NCI-H1930 (cell line): ENCODE measurements around the gene RGL1.

Experiments
- DNase-seq, 2 experiments: peaks; one replicate each; lab custom pipeline; 2025; lab: John Stamatoyannopoulos, UW

Gene RGL1

GRCh38 chr1:183957216-183957830 lies 152.4 kb downstream of the RGL1 start:
- no peak for DNase-seq

- no peak for DNase-seq
Measured at GRCh38 chr1:183958958-183959357, 154.0 kb downstream of the RGL1 start.

GRCh38 chr1:183961132-183961531 lies 156.2 kb downstream of the RGL1 start:
- no peak for DNase-seq

GRCh38 chr1:183962903-183963302 lies 158.0 kb downstream of the RGL1 start:
- no peak for DNase-seq

- no peak for DNase-seq
Measured at GRCh38 chr1:183965726-183966125, 160.8 kb downstream of the RGL1 start.

GRCh38 chr1:183966487-183966886 lies 161.6 kb downstream of the RGL1 start:
- no peak for DNase-seq

- DNase-seq = no peak
Measured at GRCh38 chr1:183967914-183968313, 163.0 kb downstream of the RGL1 start.

- no peak for DNase-seq
Measured at GRCh38 chr1:183968386-183968785, 163.5 kb downstream of the RGL1 start.

GRCh38 chr1:183970516-183971300 lies 165.8 kb downstream of the RGL1 start:
- DNase-seq = no peak

GRCh38 chr1:183975651-183976050 lies 170.7 kb downstream of the RGL1 start:
- no peak for DNase-seq

- DNase-seq = no peak
Measured at GRCh38 chr1:183977717-183978116, 172.8 kb downstream of the RGL1 start.
